IMR-90 (cell line): ENCODE measurements around the gene FOXO4. TPM values are rescaled to one million over a fixed set of nuclear protein-coding genes. Genes with fewer than 3 reads are reported as not detected.
A peak's percentile ranks its signal among the peaks of the same experiment; 100 is the strongest.

Experiments
- ATAC-seq: fragments of 200-7000 bp; cut with Tn5 transposase; 2 replicates; pipeline ENCODE4 v1.9.1; 2020; ENCODE audit warnings: low read depth, mild to moderate bottlenecking, moderate library complexity
- BruUV-seq: library from RNA; stranded (reverse); fragments of 400-500 nt; replicated peaks from 2 replicates; lab custom pipeline; 2021; lab: Mats Ljungman, UMichigan
- CTCF ChIA-PET: fragments of 300-600 bp; formaldehyde crosslinking; extraction: SDS; loops from one replicate; lab custom pipeline; 2021; ENCODE audit warnings: antibody characterized with exemption; lab: Yijun Ruan, JAX
- POLR2A ChIA-PET: fragments of 300-600 bp; sonication (Branson Sonifier 250); formaldehyde crosslinking; loops from one replicate; lab custom pipeline; 2022; ENCODE audit warnings: antibody characterized with exemption; ENCODE audit not compliant: unreplicated experiment; lab: Charles Lee
- DNase-seq: peaks from one replicate; pipeline ENCODE4 v3.0.0; 2013
- H2AFZ ChIP-seq: replicated peaks from 2 replicates; pipeline ENCODE3; 2013; ENCODE audit warnings: low read length, mild to moderate bottlenecking; ENCODE audit not compliant: poor library complexity
- H2AK5ac ChIP-seq: 2 replicates; pipeline ENCODE4 v1.6.1; 2013; ENCODE audit warnings: low read depth, low read length, inconsistent platforms
- H2AK9ac ChIP-seq: replicated peaks from 2 replicates; pipeline ENCODE3; 2013; ENCODE audit warnings: mild to moderate bottlenecking, low read depth, low read length, moderate library complexity; ENCODE audit not compliant: poor library complexity
- H2BK120ac ChIP-seq: 2 replicates; pipeline ENCODE4 v1.6.1; 2013; ENCODE audit warnings: low read depth, low read length, inconsistent platforms
- H2BK15ac ChIP-seq: 3 replicates; pipeline ENCODE4 v1.6.1; 2013; ENCODE audit warnings: low read depth, low read length, inconsistent platforms
- H2BK20ac ChIP-seq: 2 replicates; pipeline ENCODE4 v1.6.1; 2013; ENCODE audit warnings: low read depth, mild to moderate bottlenecking, inconsistent platforms, low read length, moderate library complexity
- H2BK5ac ChIP-seq: 2 replicates; pipeline ENCODE4 v1.6.1; 2013; ENCODE audit warnings: mild to moderate bottlenecking, low read depth, low read length, inconsistent platforms; ENCODE audit not compliant: poor library complexity, severe bottlenecking
- H3K14ac ChIP-seq: replicated peaks from 2 replicates; pipeline ENCODE4 v1.6.1; 2013; ENCODE audit warnings: low read depth, low read length, inconsistent platforms
- H3K18ac ChIP-seq: 2 replicates; pipeline ENCODE4 v1.6.1; 2013; ENCODE audit warnings: low read depth, low read length, control low read depth
- H3K23ac ChIP-seq: 2 replicates; pipeline ENCODE4 v1.6.1; 2013; ENCODE audit warnings: low read depth, low read length, inconsistent platforms
- H3K27ac ChIP-seq: 2 replicates; pipeline ENCODE4 v1.5.1; 2013; ENCODE audit warnings: mild to moderate bottlenecking, control low read depth, low read length; ENCODE audit not compliant: insufficient read depth
- H3K27me3 ChIP-seq: 2 replicates; pipeline ENCODE4 v1.6.1; 2013; ENCODE audit warnings: low read length; ENCODE audit not compliant: control insufficient read depth, insufficient read depth
- H3K36me3 ChIP-seq: 2 replicates; pipeline ENCODE4 v1.6.1; 2013; ENCODE audit warnings: low read length, mixed read lengths; ENCODE audit not compliant: control insufficient read depth, insufficient read depth
- H3K4ac ChIP-seq: 2 replicates; pipeline ENCODE4 v1.6.1; 2013; ENCODE audit warnings: low read depth, low read length, inconsistent platforms
- H3K4me1 ChIP-seq: 2 replicates; pipeline ENCODE4 v1.6.1; 2013; ENCODE audit warnings: low read length, mixed read lengths; ENCODE audit not compliant: control insufficient read depth, insufficient read depth
- H3K4me2 ChIP-seq: 2 replicates; pipeline ENCODE4 v1.6.1; 2013; ENCODE audit warnings: low read depth, mild to moderate bottlenecking, control low read depth, low read length, moderate library complexity
- H3K4me3 ChIP-seq: 2 replicates; pipeline ENCODE4 v1.5.1; 2013; ENCODE audit warnings: low read depth, mild to moderate bottlenecking, control low read depth, low read length, moderate library complexity; ENCODE audit not compliant: insufficient read depth
- H3K56ac ChIP-seq: 2 replicates; pipeline ENCODE4 v1.6.1; 2013; ENCODE audit warnings: low read length, inconsistent platforms; ENCODE audit not compliant: insufficient read depth; ENCODE audit errors: extremely low read depth
- H3K79me1 ChIP-seq, 2 experiments: 2 replicates each; pipeline ENCODE4 v1.6.1; 2013; ENCODE audit warnings: low read length in 2 of 2, inconsistent platforms in 1 of 2, low read depth in 1 of 2
- H3K9ac ChIP-seq: 2 replicates; pipeline ENCODE4 v1.6.1; 2013; ENCODE audit warnings: low read depth, low read length, control low read depth
- H3K9me1 ChIP-seq: 2 replicates; pipeline ENCODE4 v1.6.1; 2013; ENCODE audit warnings: low read length, inconsistent platforms; ENCODE audit not compliant: insufficient read depth
- H3K9me3 ChIP-seq: 2 replicates; pipeline ENCODE4 v1.6.1; 2013; ENCODE audit warnings: low read length; ENCODE audit not compliant: control insufficient read depth, insufficient read depth
- H4K20me1 ChIP-seq: 2 replicates; pipeline ENCODE4 v1.6.1; 2013; ENCODE audit warnings: low read length, inconsistent platforms; ENCODE audit not compliant: insufficient read depth
- H4K5ac ChIP-seq: 2 replicates; pipeline ENCODE4 v1.6.1; 2013; ENCODE audit warnings: mild to moderate bottlenecking, low read depth, low read length, control low read depth
- H4K8ac ChIP-seq, 2 experiments: 2 replicates each; pipeline ENCODE4 v1.6.1; 2013; ENCODE audit warnings: low read depth in 2 of 2, low read length in 2 of 2, control low read depth in 1 of 2, inconsistent platforms in 1 of 2
- H4K91ac ChIP-seq: 2 replicates; pipeline ENCODE4 v1.6.1; 2013; ENCODE audit warnings: low read depth, low read length, inconsistent platforms; ENCODE audit not compliant: insufficient read depth
- BHLHE40 ChIP-seq: fragments of 150-350 bp; IDR thresholded peaks from 2 replicates; pipeline ENCODE4 v1.6.1; 2016; ENCODE audit warnings: mild to moderate bottlenecking, low read depth, low read length
- CEBPB ChIP-seq: IDR thresholded peaks from 2 replicates; pipeline ENCODE4 v1.6.1; 2012; ENCODE audit warnings: low read depth, low read length, improper control_type of control experiment
- CHD1 ChIP-seq: IDR thresholded peaks from 2 replicates; pipeline ENCODE4 v1.6.1; 2012; ENCODE audit warnings: low read depth, low read length, improper control_type of control experiment
- MAFK ChIP-seq: IDR thresholded peaks from 2 replicates; pipeline ENCODE4 v1.6.1; 2012; ENCODE audit warnings: low read depth, low read length, improper control_type of control experiment
- MAZ ChIP-seq: IDR thresholded peaks from 2 replicates; pipeline ENCODE4 v1.6.1; 2012; ENCODE audit warnings: low read depth, mild to moderate bottlenecking, low read length, improper control_type of control experiment, moderate library complexity, borderline replicate concordance
- MXI1 ChIP-seq: IDR thresholded peaks from 2 replicates; pipeline ENCODE4 v1.6.1; 2012; ENCODE audit warnings: low read depth, mild to moderate bottlenecking, low read length, moderate library complexity, borderline replicate concordance
- NFE2L2 ChIP-seq: fragments of 150-350 bp; IDR thresholded peaks from 2 replicates; pipeline ENCODE4 v1.6.1; 2016; ENCODE audit warnings: low read depth, mild to moderate bottlenecking, low read length
- POLR2A ChIP-seq: IDR thresholded peaks from 2 replicates; pipeline ENCODE4 v1.6.1; 2012; ENCODE audit warnings: mild to moderate bottlenecking, low read depth, low read length
- RAD21 ChIP-seq: IDR thresholded peaks from 2 replicates; pipeline ENCODE4 v1.6.1; 2012; ENCODE audit warnings: low read length, improper control_type of control experiment
- RCOR1 ChIP-seq: IDR thresholded peaks from 2 replicates; pipeline ENCODE4 v1.6.1; 2012; ENCODE audit warnings: mild to moderate bottlenecking, low read length, improper control_type of control experiment; ENCODE audit not compliant: insufficient replicate concordance
- RFX5 ChIP-seq: IDR thresholded peaks from 2 replicates; pipeline ENCODE4 v1.8.0; 2012; ENCODE audit warnings: low read depth, mild to moderate bottlenecking, low read length, moderate library complexity
- SMC3 ChIP-seq: fragments of 150-350 bp; IDR thresholded peaks from 2 replicates; pipeline ENCODE4 v1.6.1; 2016; ENCODE audit warnings: low read depth, mild to moderate bottlenecking, antibody characterized with exemption, low read length, moderate library complexity
- WGBS, 2 experiments: methylation state at CpG; one replicate each; pipeline versions ENCODE4 v1.1.5 to v1.1.7; 2013; ENCODE audit warnings: missing lambda C conversion rate in 2 of 2; ENCODE audit not compliant: insufficient read length in 1 of 2; ENCODE audit errors: extremely low coverage in 2 of 2; 5-methylcytosine and 5-hydroxymethylcytosine counted together
- dilution Hi-C: fragments of 300-500 bp; cut with HindIII; formaldehyde crosslinking; loops from one replicate; pipeline ENCODE4 v1.14.3; 2018; ENCODE audit warnings: low sequenced_read_pairs; ENCODE audit not compliant: unreplicated experiment
- in situ Hi-C: fragments of 300-500 bp; cut with MboI; formaldehyde crosslinking; loops from 3 replicates; pipeline ENCODE4 v1.14.3; 2019; ENCODE audit warnings: low sequenced_read_pairs, inconsistent platforms, mixed read lengths
- intact Hi-C: fragments of 100-400 bp; cut with micrococcal nuclease; formaldehyde crosslinking; loops from 2 replicates; pipeline ENCODE4 v1.10.0; 2022
- polyA plus RNA-seq, 3 experiments: library from polyadenylated mRNA; depleted of rRNA; stranded (reverse); fragments of >200 nt; gene quantifications; 2 replicates each; pipeline ENCODE4 v1.2.3, GENCODE V29; 2012; ENCODE audit warnings: low replicate concordance in 1 of 3
- total RNA-seq: library from RNA; depleted of rRNA; stranded (reverse); fragments of >200 nt; gene quantifications from 2 replicates; pipeline ENCODE4 v1.2.3, GENCODE V29; 2012
- TF ChIP-seq, protein P1 (sequence below): fragments of 150-350 bp; IDR thresholded peaks from 2 replicates; pipeline ENCODE4 v1.6.1; 2017; ENCODE audit warnings: mild to moderate bottlenecking, antibody characterized with exemption, low read length, low read depth
- TF ChIP-seq, protein P2 (sequence below): conservative IDR thresholded peaks from 2 replicates; pipeline ENCODE4 v1.5.1; 2012; ENCODE audit warnings: mild to moderate bottlenecking, low read depth, low read length, improper control_type of control experiment
- TF ChIP-seq, protein P3 (sequence below): fragments of 150-350 bp; IDR thresholded peaks from 2 replicates; pipeline ENCODE4 v1.6.1; 2016; ENCODE audit warnings: low read depth, mild to moderate bottlenecking, low read length, moderate library complexity, borderline replicate concordance

FOXO4 gene
- total and polyA plus RNA-seq, 2 of the 4 experiments (the other 2 are of a cell fraction), result 2.0 to 2.6 TPM

DNA sequence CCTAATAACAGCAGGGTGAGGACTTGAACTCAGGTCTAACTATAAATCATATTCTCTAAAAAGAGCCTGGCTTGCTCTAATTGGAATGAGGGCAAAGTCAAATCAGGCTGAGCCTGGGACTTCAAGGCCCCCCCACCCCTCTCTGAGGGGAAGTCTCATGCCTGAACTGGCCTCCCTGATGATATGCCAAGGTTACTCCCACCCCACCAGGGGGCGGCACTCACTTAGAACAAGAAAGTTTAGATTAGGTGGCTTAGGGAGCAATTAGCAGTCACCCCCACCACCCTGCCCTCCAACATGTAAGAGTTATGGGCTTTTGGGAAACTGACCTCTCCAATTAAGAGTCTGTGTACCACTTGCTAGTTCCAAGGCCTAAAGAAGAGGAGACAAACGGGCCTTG lies 2.7 kb downstream of the FOXO4 start:
- peaks cover 21% of the 10 kb centered on the region for H3K27me3 ChIP-seq
- no peaks in the 10 kb centered on the region for H4K20me1 ChIP-seq
- H2BK15ac ChIP-seq, result no peak overlapping the region
- H3K56ac ChIP-seq, result no peak overlapping the region
- H2BK120ac ChIP-seq, result no peak overlapping the region
- no peak overlapping the region for H2AFZ ChIP-seq
- TF ChIP-seq MAZ, result no peak
- TF ChIP-seq, protein P1, sequence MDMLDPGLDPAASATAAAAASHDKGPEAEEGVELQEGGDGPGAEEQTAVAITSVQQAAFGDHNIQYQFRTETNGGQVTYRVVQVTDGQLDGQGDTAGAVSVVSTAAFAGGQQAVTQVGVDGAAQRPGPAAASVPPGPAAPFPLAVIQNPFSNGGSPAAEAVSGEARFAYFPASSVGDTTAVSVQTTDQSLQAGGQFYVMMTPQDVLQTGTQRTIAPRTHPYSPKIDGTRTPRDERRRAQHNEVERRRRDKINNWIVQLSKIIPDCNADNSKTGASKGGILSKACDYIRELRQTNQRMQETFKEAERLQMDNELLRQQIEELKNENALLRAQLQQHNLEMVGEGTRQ, result no peak
- TF ChIP-seq MAFK, result no peak
- no peak for TF ChIP-seq CEBPB
- TF ChIP-seq CHD1, result no peak
- TF ChIP-seq RFX5, result no peak
- TF ChIP-seq RAD21, result peak; percentile 35; the same call in 1 of the 2 replicates
- TF ChIP-seq, protein P2, sequence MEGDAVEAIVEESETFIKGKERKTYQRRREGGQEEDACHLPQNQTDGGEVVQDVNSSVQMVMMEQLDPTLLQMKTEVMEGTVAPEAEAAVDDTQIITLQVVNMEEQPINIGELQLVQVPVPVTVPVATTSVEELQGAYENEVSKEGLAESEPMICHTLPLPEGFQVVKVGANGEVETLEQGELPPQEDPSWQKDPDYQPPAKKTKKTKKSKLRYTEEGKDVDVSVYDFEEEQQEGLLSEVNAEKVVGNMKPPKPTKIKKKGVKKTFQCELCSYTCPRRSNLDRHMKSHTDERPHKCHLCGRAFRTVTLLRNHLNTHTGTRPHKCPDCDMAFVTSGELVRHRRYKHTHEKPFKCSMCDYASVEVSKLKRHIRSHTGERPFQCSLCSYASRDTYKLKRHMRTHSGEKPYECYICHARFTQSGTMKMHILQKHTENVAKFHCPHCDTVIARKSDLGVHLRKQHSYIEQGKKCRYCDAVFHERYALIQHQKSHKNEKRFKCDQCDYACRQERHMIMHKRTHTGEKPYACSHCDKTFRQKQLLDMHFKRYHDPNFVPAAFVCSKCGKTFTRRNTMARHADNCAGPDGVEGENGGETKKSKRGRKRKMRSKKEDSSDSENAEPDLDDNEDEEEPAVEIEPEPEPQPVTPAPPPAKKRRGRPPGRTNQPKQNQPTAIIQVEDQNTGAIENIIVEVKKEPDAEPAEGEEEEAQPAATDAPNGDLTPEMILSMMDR, result peak; percentile 50
- TF ChIP-seq NFE2L2, result no peak
- no peak for TF ChIP-seq POLR2A
- no peak for TF ChIP-seq BHLHE40
- no peak for TF ChIP-seq MXI1
- TF ChIP-seq SMC3, result peak; percentile 28; the same call in 1 of the 2 replicates
- TF ChIP-seq RCOR1, result no peak
- TF ChIP-seq, protein P3, sequence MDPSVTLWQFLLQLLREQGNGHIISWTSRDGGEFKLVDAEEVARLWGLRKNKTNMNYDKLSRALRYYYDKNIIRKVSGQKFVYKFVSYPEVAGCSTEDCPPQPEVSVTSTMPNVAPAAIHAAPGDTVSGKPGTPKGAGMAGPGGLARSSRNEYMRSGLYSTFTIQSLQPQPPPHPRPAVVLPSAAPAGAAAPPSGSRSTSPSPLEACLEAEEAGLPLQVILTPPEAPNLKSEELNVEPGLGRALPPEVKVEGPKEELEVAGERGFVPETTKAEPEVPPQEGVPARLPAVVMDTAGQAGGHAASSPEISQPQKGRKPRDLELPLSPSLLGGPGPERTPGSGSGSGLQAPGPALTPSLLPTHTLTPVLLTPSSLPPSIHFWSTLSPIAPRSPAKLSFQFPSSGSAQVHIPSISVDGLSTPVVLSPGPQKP, result no peak
- BruUV-seq, result no TSS peak
- no peak for ATAC-seq
- DNase-seq, result peak; percentile 23
- H3K9me3 ChIP-seq, result no peaks in the 10 kb centered on the region
- no peak overlapping the region for H3K4me3 ChIP-seq
- POLR2A ChIA-PET, result no interaction called here
- no peaks in the 10 kb centered on the region for H3K36me3 ChIP-seq
- no peak overlapping the region for H4K5ac ChIP-seq
- H3K4me2 ChIP-seq, result no peak overlapping the region
- intact Hi-C loops, result no loop called here
- no peak overlapping the region for H2BK20ac ChIP-seq
- no peak overlapping the region for H2BK5ac ChIP-seq
- H3K9me1 ChIP-seq, result no peaks in the 10 kb centered on the region
- WGBS, 2 experiments, result no CpG with 5 or more reads among the region's 2 CpGs
- dilution Hi-C loops, result no loop called here
- CTCF ChIA-PET, result no interaction called here
- H3K18ac ChIP-seq, result no peak overlapping the region
- no peaks in the 10 kb centered on the region for H3K79me1 ChIP-seq
- no peak overlapping the region for H2AK5ac ChIP-seq
- H4K8ac ChIP-seq, result no peak overlapping the region
- H3K9ac ChIP-seq, result no peak overlapping the region
- no peak overlapping the region for H3K23ac ChIP-seq
- no peaks in the 10 kb centered on the region for H3K4me1 ChIP-seq
- in situ Hi-C loops, result no loop called here
- H3K14ac ChIP-seq, result no peak overlapping the region
- H3K27ac ChIP-seq, result no peak overlapping the region
- no peak overlapping the region for H2AK9ac ChIP-seq
- H4K91ac ChIP-seq, result no peak overlapping the region
- H3K4ac ChIP-seq, result no peak overlapping the region
